ENCODE data around the gene PIGU. TPM values are rescaled to one million over a fixed set of nuclear protein-coding genes. Genes with fewer than 3 reads are reported as not detected.

Gene PIGU
- total and polyA plus RNA-seq, 4 donors: 6.4 to 10.0 (median 7.2) TPM

DNA sequence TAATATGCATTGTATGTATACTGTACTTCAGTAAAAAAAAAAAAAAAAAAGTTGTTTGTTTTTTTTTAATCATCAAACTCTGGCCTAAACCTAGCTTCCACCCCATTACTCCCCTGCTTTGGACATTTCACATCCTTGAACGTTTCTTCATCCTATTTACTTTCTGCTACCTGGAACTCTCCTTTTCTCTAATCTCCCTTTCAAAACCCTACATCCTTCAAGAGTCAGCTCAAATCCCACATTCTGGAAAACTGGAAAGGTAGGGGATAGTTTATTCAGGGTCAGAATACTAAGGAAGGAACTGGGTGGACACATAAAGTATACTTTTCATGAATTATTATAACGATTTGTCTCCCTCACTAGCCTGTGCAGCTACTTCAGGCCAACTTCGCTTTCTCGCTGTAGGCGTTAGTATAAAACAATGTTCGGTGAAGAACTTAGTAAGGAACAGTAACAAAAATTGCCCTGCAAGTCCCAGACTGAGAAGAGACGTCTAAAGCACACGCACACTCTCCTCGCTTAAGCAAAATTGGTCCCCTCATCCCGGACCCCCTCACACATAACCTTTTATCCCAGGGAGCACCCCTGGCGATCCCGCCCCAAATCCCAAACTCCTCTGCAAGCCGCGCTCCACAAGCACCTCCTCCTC, 775 bp downstream of the PIGU start:
- TF ChIP-seq, protein P1, sequence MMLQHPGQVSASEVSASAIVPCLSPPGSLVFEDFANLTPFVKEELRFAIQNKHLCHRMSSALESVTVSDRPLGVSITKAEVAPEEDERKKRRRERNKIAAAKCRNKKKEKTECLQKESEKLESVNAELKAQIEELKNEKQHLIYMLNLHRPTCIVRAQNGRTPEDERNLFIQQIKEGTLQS (IDR thresholded peaks at IDR 0.05): no peak
- TF ChIP-seq FOXA1 (IDR thresholded peaks at IDR 0.05) (no peak), HNF4A (conservative IDR thresholded peaks at IDR 0.05) (no peak), YY1 (IDR thresholded peaks at IDR 0.05) (no peak), HNF4G (IDR thresholded peaks at IDR 0.05) (no peak)
- Histone ChIP-seq H3K9ac (ENCODE audit: low read depth in 1 of 2, low read length in 2 of 2) (peak overlapping the region; percentile 4 to 71), H3K4me3 (ENCODE audit: low read depth in 1 of 3, low read length in 3 of 3) (peak overlapping the region; percentile 73 to 94 (median 94)), H3K27me3 (ENCODE audit: control insufficient read depth in 4 of 4, insufficient read depth in 4 of 4, low read length in 3 of 4) (no peaks in the 10 kb centered on the region), H3K9me3 (ENCODE audit: control insufficient read depth in 4 of 4, low read length in 3 of 4) (no peaks in the 10 kb centered on the region), H3K27ac (ENCODE audit: low read depth in 1 of 2, low read length in 2 of 2) (peak overlapping the region; percentile 86 to 89), H3K36me3 (ENCODE audit: control insufficient read depth in 4 of 4, insufficient read depth in 3 of 4, low read depth in 1 of 4, low read length in 3 of 4) (no peaks in the 10 kb centered on the region), H3K4me1 (ENCODE audit: control insufficient read depth in 4 of 4, insufficient read depth in 4 of 4, low read length in 3 of 4) (peaks cover 3 to 11% (median 9%) of the 10 kb centered on the region in 4 donors)
- WGBS: under 1% methylated on average over 14 of the region's 14 CpGs
- DNase-seq (ENCODE audit: low spot score): no peak

DNA sequence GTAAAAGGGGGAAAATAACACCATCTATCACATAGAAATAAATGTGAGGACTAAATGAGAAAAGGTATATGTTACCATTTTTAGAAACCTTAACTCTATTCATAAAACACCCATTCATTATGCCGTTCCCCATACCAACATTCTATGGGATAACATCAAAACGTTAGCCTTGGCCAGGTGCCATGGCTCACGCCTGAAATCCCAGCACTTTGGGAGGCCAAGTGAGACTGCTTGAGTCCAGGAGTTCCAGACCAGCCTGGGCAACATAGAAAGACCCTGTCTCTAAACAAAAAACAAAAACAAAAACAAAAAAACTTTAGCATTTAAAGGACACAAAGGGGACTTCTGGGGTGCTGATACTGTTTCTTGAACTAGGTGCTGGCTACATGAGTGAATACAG, 1.3 kb downstream of the PIGU start:
- 43% methylated on average over 3 of the region's 3 CpGs for WGBS
- no peak for TF ChIP-seq FOXA2 (IDR thresholded peaks at IDR 0.05)
- TF ChIP-seq, protein P2, sequence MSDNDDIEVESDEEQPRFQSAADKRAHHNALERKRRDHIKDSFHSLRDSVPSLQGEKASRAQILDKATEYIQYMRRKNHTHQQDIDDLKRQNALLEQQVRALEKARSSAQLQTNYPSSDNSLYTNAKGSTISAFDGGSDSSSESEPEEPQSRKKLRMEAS (IDR thresholded peaks at IDR 0.05): no peak
- no peak for TF ChIP-seq RXRA (IDR thresholded peaks at IDR 0.05)
- TF ChIP-seq FOXA1 (IDR thresholded peaks at IDR 0.05): no peak
- TF ChIP-seq HNF4G (IDR thresholded peaks at IDR 0.05): no peak
- no peak for TF ChIP-seq EGR1 (IDR thresholded peaks at IDR 0.05; ENCODE audit: low read depth in 2 of 2)
- no peak for TF ChIP-seq HNF4A (conservative IDR thresholded peaks at IDR 0.05)
- no peak for TF ChIP-seq NR2F2 (IDR thresholded peaks at IDR 0.05)
- TF ChIP-seq, protein P3, sequence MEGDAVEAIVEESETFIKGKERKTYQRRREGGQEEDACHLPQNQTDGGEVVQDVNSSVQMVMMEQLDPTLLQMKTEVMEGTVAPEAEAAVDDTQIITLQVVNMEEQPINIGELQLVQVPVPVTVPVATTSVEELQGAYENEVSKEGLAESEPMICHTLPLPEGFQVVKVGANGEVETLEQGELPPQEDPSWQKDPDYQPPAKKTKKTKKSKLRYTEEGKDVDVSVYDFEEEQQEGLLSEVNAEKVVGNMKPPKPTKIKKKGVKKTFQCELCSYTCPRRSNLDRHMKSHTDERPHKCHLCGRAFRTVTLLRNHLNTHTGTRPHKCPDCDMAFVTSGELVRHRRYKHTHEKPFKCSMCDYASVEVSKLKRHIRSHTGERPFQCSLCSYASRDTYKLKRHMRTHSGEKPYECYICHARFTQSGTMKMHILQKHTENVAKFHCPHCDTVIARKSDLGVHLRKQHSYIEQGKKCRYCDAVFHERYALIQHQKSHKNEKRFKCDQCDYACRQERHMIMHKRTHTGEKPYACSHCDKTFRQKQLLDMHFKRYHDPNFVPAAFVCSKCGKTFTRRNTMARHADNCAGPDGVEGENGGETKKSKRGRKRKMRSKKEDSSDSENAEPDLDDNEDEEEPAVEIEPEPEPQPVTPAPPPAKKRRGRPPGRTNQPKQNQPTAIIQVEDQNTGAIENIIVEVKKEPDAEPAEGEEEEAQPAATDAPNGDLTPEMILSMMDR (IDR thresholded peaks at IDR 0.05; ENCODE audit: low read depth, low read length, missing input control): no peak
- TF ChIP-seq JUND (IDR thresholded peaks at IDR 0.05): no peak
- TF ChIP-seq GABPA (IDR thresholded peaks at IDR 0.05 in 1 of 2, conservative IDR thresholded peaks at IDR 0.05 in 1 of 2): no peak
- TF ChIP-seq TAF1 (conservative IDR thresholded peaks at IDR 0.05): no peak
- TF ChIP-seq, protein P4, sequence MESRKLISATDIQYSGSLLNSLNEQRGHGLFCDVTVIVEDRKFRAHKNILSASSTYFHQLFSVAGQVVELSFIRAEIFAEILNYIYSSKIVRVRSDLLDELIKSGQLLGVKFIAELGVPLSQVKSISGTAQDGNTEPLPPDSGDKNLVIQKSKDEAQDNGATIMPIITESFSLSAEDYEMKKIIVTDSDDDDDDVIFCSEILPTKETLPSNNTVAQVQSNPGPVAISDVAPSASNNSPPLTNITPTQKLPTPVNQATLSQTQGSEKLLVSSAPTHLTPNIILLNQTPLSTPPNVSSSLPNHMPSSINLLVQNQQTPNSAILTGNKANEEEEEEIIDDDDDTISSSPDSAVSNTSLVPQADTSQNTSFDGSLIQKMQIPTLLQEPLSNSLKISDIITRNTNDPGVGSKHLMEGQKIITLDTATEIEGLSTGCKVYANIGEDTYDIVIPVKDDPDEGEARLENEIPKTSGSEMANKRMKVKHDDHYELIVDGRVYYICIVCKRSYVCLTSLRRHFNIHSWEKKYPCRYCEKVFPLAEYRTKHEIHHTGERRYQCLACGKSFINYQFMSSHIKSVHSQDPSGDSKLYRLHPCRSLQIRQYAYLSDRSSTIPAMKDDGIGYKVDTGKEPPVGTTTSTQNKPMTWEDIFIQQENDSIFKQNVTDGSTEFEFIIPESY (IDR thresholded peaks at IDR 0.05): no peak
- no peak for TF ChIP-seq YY1 (IDR thresholded peaks at IDR 0.05)
- peaks cover 3 to 11% (median 9%) of the 10 kb centered on the region in 4 donors for H3K4me1 ChIP-seq (ENCODE audit: control insufficient read depth in 4 of 4, insufficient read depth in 4 of 4, low read length in 3 of 4)
- H3K36me3 ChIP-seq (ENCODE audit: control insufficient read depth in 4 of 4, insufficient read depth in 3 of 4, low read depth in 1 of 4, low read length in 3 of 4): no peaks in the 10 kb centered on the region
- H3K4me3 ChIP-seq (ENCODE audit: low read depth in 1 of 3, low read length in 3 of 3): no peak overlapping the region
- H3K27ac ChIP-seq (ENCODE audit: low read depth in 1 of 2, low read length in 2 of 2): no peak overlapping the region
- H3K9ac ChIP-seq (ENCODE audit: low read depth in 1 of 2, low read length in 2 of 2): no peak overlapping the region
- H3K27me3 ChIP-seq (ENCODE audit: control insufficient read depth in 4 of 4, insufficient read depth in 4 of 4, low read length in 3 of 4): no peaks in the 10 kb centered on the region
- H3K9me3 ChIP-seq (ENCODE audit: control insufficient read depth in 4 of 4, low read length in 3 of 4): no peaks in the 10 kb centered on the region
- DNase-seq (ENCODE audit: low spot score): no peak
